HG03039 (cell line): Measurements from ENCODE around the gene SLX4IP.

Source experiments
- ATAC-seq: cut with Tn5 transposase; IDR thresholded peaks from one replicate; pipeline ENCODE4 v1.9.1; 2021; ENCODE audit warnings: mild to moderate bottlenecking, moderate library complexity; ENCODE audit not compliant: unreplicated experiment

The SLX4IP gene

DNA sequence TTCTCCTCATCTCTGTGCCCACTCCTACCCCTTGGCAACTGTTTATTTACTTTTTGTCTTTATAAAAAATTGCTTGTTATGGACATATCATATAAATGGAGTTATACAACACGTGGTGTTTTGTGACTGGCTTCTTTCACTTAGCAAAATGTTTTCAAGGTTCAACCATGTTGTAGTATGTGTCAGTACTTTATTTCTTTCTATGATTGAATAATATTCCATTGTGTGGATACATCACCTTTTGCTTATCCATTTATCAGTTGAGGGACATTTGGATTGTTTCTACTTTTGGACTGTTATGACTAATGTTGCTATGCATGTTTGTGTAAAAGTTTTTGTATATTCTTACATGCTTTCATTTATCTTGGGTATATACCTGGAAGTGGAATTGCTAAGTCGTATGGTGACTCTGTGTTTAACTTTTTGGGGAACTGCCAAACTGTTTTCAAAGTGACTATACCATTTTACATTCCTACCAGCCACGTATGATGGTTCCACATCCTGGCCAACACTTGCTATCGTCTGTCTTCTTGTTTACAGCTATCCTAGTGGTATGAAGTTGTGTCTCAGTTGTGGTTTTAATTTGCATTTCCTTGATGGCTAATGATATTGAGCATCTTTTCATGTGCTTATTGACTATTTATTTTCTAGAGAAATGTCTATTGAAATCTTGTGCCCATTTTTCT lies 84.4 kb downstream of the SLX4IP start:
- no peak for ATAC-seq

DNA sequence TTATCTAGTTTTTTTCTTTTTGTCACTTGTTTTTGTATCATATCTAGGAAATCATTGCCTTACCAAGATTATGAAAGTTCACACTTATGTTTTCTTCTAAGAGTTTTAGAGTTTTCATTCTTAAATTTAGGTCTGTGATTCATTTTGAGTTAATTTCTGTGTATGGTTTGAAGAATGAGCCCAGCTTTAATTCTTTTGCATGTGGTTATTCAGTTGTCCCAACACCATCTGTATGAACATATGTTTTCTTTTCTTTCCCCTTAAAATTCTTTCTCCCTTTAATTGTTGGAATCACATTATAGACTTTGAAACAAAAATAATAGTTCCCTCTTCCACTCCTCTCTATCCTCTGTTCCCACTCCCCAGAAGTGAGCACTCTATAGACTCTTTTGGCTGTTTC lies 85.4 kb downstream of the SLX4IP start:
- ATAC-seq, result no peak

DNA sequence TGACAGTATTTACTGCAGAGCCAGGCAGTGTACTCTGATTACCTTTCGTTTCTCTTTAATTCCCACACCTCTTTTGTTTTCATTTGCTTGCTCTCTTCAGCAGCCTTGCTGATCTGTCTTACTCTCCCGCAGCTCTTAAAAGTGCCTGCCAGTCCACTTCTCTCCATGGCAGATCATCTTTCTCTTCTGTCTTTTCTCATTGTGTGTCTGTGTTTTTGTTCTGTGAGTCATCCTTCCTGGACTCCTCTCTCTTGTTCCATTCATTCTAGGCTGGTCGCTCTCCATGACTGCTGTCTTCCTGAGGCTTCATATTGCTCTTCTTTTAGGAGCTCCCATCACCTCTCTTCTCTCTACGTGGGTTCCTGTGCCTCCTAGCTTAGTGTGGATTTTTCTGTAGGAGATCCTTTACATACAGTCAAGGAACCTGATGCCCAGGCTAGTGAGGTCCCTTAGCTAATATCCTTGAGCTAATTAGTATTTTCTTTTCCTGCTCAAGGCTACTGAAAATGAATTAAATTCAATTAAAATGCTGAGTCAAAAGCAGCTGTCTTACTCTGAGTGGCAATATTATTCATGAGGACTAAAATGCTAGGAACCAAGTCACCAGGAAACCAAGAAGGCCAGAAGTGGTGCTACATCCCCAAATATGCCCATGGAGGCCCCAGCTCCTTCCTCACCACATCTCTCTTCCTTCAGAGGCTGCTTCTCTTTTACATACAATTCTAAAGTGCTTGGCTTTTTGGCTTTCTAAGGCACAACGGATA lies 86.1 kb downstream of the SLX4IP start:
- no peak for ATAC-seq

DNA sequence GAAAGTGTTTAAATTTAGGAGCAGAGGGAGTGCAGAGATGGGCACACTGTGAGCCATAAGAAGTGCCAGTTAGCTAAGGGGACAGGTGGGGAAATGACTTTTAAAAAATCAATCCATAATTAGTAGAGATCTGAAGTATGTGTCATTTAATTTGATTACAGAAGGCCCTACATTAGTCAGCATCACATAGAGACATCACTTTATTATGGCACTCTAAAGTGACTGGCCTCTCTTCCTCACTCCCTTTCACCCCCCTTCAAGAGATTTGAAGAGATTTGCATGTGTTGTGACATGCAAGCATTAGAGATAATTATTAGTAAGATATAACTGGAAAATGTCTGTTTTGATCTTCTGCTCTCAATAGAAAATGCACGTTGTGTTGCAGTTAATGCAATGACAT lies 86.7 kb downstream of the SLX4IP start:
- ATAC-seq, result no peak

DNA sequence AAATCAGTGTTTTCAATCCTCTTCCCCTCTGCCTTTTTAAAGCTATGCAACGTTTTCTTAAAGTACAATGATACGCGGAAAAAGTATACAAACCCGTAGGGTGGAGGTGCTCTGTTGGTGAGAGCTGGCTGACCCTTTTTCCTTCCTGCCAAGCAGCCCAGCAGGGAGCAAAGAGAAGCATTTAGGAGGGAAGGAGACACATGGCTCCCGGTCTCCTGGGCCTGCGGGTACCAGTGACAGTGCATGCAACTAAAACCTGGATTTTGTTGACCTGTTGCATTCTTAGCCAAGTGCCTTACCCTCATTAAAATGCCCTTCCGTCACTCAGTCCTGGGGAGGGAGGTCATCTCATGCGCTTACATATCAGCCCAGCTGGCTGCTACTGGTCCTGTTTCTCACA lies 87.2 kb downstream of the SLX4IP start:
- no peak for ATAC-seq

DNA sequence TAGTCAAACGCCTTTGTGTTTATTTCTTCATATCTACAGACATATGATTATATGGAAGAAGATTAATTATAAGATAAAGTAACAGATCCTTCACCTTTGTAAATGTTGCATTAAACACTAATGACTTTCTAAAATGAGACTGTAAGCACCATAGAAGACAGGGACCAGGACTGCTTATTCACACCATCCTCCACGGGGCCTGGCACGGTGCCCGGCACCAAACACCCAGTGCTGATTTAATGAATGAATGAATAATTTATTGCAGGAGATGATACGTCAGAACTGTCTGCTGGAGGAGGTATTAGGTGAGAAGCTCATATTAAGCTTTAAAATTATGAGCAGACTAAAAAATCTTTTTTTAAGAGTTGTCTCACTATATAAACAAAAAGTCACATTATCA lies 88.3 kb downstream of the SLX4IP start:
- no peak for ATAC-seq

DNA sequence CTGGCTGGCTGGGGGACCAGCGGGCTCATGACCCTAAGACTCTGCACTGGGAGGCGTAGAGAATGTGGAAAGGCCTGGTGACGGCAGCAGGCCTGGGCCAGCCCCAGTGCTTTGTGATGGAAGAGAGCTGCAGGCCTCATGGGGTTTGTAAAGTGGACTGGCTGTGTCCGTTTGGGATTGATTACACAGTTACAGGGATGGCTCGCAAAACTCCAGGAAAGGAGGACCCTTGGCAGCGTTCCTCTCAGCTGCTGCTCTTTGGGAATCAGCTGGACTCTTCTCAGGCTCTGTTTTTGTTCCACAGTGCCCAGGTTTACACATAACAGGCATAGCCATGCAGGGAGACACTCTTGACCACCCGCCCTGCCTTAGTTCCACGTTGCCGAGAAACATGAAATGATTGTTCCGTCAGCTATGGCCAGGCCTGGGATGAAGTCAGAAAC lies 89.0 kb downstream of the SLX4IP start:
- no peak for ATAC-seq

DNA sequence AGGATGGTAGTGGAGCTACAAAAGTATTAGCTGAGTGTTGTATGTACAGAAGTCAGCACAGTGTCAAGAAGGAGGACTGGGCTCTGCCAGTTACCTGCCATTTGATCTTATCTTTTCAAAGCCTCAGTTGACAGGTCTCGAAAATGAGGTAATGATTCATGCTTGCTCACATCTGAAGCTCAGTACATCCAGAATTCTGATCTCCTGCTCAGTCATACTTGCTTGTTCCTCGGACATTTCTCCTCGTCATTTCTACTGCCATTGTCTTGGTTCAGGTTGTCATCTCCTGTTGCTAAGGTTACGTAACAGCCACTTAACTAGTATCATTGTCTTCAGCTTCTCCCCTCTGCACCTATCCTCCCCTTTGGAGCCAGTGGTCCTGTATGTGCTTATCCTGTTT lies 89.5 kb downstream of the SLX4IP start:
- ATAC-seq, result no peak

DNA sequence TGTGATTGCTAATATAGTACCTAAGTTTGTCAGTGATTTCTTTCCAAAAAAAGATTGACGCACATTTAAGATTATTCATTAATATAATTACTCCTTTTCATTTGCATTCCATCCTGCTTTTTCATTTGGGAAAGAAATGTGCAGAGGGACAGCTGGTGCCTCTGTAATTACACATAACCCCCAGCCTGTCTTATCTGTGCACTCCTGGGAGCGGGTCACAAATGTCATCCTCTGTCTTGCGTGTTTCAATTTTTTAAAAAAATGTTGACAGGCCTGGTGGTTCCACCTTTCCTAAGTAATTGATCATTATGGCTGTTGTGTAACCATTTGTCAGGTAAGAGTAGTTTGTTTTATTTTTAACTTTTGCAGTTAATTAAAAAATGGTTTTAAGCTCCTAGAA lies 92.7 kb downstream of the SLX4IP start:
- ATAC-seq, result no peak

DNA sequence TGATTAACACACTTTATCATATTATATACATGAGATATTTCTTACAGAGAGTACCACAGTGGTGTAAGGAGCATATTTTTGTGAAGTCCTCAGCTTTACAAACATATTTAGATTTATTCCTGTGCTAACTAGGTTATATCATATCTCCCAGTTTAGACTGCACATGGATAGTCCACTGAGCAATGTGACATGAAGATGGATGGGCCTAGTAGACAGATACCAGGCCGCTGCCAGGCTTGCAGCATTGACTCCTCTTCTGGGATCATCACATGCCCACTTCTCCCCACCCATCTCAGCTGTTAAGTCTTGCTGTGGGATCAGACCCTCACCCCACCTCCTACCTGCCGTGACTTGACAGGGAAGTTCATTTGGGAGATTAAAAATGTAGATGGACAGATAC lies 95.8 kb downstream of the SLX4IP start:
- no peak for ATAC-seq

DNA sequence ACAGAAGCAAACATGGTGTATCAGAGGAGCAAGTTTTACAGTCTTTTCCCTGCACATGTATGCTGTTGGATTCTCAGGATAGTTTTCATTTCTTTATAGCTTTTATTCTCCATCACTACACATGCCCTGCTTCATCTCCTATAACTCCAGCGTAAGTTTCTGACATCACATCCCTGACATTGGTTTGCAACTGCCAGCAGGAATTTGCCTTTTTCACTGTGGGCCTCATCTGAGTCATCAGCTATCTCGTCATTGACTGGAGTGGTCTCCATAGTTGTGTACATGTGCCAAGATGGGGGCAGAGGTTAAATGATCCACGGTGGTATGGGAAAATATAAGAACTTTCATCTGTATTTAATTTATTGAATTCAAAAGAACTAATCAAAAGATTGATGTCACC lies 96.7 kb downstream of the SLX4IP start:
- no peak for ATAC-seq

DNA sequence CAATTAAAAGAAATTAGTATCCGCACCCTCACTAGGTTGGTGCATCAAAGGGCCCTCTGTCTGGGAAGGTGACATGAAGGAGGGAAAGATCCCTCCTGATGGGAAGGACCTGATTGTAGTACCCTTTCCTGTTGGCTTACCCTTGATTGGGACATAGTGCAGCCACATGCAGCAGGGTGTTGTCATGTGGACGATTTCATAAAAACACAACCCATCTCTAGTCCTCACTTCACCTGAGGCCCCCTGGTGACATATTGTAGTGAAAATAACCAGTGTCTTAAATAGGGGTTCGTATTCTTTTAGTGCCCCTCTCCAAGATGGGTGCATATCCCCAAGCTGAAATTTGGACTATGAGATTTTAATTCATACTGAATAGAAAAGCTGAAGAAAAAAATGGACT lies 97.3 kb downstream of the SLX4IP start:
- ATAC-seq, result no peak

DNA sequence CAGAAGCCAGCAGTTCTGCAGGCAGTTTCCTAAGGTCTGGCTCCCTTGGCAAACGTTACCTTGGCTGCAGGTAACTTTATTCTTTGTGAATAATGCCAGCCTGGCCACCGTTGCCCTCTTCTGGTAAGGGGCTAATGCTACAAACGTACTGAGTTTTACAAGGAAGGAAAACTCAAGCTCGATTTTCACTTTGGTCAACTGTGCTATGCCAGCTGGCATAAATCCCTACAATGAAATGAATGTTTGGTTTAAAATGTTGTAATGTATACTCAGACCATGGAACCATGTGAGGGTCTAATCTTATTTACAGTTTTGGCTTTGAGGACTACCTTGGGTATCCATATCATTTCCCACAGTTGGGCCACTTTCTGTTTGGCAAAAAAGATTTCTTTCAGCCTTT lies 101.4 kb downstream of the SLX4IP start:
- ATAC-seq, result no peak

DNA sequence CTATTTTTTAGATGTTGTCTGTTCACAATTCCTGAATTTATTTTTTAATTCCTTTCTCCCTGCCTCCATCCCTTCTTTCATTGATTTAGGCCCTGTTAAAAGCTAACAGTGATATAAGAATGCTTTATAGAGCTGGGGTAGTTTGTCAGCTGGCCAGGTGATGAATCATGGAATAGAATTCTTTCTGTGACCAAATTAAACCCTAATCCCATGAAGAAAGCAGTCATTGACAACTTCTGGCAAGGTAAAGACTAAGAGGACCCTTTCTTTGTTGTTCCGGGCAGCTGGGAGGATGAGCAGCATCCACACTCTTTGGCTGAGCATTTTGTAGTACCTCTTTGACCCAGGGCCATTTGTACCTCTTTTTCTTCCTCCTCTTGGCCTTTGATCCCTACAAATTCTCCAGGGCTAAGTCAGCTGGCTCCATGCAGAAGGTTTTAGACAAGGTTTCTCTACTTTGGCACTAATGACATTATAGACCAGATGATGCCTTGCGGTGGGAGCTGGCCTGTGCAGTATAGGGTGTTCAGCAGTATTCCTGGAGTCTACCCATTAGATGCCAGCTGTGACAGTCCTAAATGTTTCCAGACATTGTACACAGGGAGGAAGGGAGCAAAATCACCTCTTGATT lies 102.9 kb downstream of the SLX4IP start:
- no peak for ATAC-seq

DNA sequence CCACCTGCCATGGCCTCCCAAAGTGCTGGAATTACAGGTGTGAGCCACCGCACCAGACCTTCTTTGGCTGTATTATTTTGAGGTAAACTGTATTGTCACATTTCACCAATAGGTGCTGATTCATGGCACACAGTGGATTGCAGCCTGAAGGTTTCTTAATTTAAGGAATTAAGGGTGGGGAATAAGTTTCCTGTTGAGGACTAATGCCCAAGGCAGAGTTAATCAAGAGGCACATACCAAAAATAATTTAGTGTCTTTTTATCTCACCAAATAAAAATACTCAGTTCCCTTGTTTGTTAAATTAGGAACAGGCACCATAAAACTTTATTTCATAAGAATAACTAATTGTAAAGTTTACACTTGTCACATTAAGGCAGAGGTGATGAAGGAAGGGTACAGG lies 103.7 kb downstream of the SLX4IP start:
- no peak for ATAC-seq

DNA sequence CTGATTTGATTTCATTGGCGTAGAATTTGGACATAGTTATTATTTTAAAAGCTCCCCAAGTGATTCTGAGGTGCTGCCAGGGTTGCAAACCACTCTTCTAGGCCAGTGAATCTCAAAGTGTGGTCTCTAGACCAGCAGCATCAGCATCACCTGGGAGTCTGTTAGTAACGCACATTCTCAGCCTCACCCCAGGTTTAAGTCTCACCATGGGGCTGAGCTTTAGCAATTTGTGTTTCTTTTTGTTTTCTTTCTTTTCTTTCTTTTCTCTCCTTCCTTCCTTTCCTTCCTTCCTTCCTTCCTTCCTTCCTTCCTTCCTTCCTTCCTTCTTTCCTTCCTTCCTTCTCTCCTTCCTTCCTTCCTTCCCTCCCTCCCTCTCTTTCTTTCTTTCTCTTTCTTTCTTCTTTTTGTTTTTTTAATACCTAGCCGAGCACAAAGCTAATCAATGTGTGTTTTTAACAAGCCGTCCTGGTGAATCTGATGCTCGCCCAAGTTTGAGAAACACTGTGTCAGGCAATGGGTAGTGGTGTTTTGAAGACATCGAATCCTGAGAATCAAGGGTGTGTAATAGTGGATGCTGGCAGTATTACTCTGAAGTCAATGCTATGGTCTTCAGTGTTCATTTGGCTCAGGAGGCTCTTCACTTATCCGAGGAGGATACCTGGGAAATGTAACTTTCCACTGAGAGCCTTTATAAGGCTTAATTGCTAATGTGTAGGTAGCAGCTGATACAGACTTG lies 104.9 kb downstream of the SLX4IP start:
- no peak for ATAC-seq

DNA sequence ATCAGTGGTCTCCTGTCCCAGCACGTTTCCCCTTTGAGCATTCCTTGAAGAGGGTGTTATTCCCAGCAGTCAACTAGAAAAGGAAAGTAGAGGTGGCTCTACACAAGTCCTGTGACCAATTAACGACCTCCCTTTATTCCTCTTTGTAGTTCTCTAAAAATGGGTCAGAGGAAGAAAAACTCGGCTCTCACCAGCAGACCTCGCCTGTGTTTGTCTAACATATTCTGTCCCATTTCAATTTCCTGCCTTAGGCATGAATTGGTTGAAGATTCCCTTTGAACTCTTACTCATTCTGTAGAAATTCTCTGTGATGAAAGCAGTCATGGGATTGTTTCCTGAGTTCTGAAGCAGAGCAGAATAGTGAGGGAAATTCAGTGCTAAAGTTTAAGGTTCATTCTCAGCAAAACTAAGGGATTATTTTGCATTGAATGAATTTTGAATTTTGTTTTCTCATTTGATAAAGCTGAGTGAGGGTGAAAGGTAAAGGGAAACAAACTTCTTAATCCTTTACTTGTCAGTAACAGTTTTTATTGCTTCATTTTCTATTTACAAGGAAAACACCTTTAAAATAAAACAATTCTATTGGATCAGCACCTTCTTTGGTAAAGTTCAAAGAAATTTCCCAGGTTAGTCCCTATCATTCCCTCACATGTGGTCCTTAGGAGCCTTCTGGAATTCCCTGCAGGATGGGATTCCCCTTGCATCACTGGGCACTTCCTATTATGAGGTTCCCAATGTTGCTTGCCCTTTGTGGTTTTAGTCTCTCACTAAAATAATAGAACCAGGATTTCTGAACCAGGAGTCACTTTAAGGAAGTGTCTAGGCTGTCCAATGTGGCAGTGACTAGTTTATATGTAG lies 105.8 kb downstream of the SLX4IP start:
- ATAC-seq, result no peak

DNA sequence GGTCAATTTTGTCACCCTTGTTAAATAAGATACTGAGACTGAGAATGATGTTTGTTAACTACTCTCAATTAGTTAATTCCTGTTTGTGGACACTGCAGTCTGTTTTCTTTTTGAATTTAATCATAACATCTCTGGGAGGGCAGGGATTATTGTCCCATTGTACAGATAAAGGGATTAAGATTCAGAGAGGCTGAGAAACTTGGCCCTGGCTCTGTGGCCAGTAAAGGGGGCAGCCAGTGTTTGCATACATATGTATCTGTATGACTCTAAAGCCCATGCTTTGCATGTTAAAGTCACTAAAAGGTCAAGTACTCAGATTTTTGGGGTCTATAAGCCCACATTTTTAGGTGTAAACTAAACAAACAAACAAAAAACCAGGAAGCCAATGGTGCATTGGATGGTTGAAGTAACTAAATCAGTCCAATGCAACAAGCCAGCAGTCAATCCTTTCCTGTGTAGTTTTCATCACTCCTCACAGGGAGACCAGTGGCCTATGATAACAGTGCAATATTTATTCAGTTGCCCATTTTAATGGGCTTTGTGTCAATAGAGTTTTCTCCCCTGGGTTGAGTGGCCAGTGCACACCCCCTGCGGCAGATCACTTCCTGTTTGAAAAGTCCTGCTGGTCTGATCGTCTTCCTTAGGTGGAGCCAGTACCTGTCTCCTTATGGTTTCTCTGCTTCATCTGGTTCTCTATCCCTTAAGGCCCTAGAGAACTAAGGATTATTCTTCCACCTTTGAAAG lies 106.7 kb downstream of the SLX4IP start:
- ATAC-seq, result no peak

DNA sequence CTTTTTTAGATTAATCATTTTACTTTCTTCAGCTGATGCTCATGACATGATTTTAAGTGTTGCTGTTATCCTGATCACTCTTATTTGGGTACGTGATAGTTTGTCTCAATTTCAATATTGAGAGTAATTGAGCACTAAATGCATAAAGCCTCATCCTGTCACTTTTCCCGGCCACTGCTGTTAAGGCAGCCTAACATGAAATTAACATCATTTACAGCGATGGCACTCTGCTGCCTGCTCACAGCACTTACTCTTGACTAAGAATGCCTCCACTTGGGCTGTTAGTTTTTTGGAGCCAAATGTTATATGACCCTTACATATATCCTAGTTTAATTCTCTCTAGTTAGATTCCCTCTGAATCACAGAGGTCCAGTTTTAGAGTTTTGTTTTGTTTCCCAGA lies 107.3 kb downstream of the SLX4IP start:
- ATAC-seq, result no peak

DNA sequence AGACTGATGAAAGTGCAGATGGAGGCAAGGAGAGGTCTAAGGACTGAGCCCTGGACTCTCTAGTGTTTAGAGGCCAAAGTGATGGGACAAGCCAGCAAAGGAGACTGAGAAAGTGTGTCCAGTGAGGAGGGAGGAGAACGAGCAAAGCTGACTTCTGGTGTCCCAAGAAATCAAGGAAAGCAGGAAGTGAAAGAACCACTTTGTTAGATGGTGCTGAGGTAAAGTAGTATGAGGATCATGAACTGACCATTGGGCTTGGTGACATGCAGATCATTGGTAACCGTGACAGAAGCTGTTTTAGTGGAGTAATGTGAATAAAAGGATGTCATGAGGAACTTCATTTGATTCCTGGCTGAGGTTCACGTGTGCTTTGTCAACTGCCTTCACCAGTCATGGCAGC lies 108.4 kb downstream of the SLX4IP start:
- no peak for ATAC-seq
